Embryonic facial prominence (tissue), 1 donor: Measurements from ENCODE around the gene MRTFB.
"Not testable (repeated sequence)": the region's sequence is repeated elsewhere in the genome, so short reads cannot be mapped to it uniquely, and the experiment has no call there.

Experiments used
- DNase-seq: peaks from one replicate; pipeline ENCODE4 v3.0.0-alpha.2; 2016; ENCODE audit errors: extremely low spot score

Gene MRTFB

DNA sequence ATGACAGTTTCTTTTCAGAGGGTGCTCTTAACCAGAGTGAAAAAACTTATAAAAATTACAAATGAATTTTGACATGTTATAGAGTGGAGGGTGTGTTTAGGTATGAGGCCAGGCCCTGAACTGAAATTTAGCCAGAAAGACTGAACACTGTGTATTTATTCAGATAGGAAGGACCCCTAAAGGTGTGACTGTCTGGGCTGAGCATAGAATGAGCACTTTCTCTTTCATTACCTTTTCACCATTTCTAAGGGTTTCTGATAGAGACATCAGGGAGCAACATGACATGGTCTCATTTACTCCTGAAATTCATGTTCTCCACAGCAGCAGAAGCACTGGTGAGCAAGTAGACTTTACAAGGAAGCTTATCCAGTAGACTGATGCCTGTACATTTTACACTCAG, 32.9 kb downstream of the MRTFB start:
- DNase-seq: no peak

DNA sequence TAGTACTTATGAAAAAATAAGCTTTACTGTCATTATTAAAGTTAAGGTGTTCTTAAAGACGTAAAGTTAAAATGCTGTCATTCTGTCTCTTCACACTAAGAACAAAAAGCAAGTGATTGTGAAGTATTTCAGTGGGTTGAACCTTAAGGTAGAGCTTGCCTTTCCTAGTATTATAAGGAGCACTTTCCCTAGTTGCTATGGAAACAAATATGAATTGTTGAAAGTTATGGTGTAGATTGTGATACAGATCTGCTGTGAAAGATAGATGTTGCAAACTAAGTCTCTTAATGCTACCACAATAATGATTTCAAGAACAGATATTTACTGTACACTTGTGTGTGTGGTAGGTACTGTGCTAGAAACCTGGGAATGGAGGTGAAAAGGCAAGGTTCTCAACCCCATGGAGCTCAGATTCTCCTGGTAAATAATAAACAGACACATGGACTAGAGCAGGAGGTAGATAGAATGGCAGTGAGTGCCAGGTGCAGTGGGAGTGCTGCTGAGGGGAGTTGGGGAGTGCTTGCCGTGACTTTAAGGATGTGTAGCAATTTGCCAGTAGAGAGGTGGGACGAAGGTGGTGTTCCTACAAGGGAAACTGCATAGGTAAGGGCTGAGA, 34.7 kb downstream of the MRTFB start:
- DNase-seq: no peak

DNA sequence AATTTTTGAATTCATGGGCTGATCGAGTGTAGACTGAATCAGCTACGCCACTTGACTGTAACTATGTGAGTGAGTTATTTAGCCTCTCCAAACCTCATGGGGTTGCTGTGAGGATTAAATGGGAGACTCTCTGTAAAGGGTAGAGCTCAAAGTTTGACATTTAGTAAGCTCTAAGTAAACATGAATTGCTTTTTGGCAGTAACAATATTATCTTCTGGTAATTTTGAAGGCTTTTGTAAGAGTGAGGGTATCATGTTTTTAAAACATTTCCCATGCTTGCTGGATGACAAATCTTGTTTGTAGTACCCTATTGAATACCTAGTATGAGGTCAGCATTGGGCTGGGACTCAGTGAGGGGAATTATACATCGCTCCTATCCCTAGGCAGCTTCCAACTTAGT, 35.3 kb downstream of the MRTFB start:
- DNase-seq: no peak

GRCh38 chr16:14106961-14107360, 35.8 kb downstream of the MRTFB start:
- DNase-seq: no peak

DNA sequence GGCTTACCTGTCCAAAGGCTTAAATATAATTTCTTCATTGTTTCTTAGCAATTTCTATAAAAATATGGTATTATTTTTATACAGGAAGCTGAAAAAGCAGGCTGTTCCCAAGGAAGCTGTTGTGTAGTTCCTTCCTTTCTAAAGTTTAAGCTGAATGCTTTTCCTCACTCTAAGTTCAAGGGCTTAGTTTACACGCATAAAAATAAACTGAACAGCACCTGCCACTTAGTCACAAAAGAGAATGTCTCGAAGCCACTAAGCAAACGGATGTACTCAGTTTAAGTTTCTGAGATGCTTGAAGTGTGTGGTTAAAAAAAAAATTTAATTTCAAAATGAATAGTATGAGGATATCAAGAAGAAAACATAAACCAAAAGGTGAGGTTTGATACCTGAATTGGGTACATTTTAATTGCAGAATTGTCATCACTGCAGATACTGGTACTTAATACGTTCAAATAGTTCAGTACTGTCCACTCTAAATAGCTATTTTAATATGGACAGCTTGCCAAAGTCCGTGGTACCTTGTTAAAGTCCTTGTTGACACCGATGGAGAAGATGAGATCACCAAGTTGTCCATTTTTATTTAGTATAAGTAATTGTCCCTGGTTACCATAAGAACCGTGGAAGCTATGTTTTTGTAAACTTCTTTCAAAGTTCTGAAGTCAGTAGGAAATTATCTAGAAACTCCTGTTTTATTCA, 38.1 kb downstream of the MRTFB start:
- DNase-seq: no peak

DNA sequence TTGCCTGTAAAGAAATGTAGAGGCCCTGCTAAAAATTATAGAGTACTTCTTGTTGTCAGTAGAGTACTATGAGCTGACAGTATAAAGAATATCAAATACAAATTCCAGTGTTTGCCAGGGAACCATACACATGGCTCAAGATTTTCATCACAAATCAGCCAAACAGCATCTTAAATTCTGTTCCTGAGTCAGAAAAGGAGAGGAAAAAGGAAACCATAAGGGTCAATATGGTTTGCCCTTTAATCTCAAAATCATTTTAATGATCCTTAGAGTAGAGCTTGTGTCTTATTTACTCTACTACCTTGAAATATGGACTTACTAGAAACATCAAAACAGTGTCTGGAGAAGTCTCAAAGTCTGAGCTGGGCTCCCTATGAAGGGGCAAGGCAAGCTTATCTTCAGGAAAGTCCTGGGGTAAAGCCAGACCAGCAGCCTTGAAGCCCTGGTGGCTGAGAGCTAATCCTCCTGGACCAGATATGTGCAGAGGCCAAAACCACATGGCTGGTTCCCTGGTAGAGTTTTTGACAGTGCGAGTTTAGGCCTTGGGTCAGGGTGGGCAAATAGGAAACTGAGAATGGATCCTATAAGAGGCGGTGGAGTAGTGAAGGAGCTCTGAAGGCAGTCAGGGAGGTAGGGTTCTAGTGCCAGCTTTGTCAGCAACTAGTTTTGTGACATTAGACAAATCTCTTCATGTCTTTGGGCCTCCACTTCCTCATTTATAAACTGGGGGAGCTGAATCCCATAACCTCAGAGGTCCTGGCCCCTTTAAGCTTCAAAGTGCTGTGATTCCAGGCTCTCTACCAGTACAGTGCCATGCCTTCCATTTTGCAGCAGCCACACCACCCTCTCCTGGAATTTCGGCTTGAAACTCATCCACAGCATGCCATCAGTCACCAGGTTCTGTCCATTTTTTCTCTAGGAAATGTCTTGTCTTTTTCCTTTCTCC, 38.9 kb downstream of the MRTFB start:
- DNase-seq: no peak

DNA sequence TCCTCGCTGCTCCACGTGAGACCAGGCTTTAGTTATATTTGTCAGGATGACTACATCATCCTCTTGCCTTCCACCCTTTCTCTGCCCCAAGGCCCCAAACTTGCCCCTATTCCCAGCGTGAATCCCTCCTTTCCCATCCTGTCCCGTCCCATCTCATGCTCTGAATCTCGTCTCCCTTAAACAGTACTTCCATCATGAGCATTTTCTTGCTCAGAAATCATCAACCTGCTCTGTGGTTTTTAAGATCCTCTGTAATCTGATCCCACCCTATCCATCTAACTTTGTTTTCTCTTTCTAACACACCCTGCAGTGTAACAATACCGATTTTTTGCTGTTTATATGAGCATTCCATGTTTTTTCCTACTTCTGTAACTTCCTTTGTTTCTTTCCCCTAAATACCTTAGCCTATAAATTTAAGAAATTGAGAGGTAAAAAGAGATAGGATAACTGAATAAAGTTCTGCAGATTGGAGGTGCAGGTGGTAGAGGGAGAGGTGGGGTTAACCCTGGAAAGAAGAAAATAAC, 39.7 kb downstream of the MRTFB start:
- no peak for DNase-seq

- DNase-seq: no peak
Observed at GRCh38 chr16:14111713-14112538, 40.8 kb downstream of the MRTFB start.

- DNase-seq: no peak
Observed at GRCh38 chr16:14112539-14112856, 41.4 kb downstream of the MRTFB start.

DNA sequence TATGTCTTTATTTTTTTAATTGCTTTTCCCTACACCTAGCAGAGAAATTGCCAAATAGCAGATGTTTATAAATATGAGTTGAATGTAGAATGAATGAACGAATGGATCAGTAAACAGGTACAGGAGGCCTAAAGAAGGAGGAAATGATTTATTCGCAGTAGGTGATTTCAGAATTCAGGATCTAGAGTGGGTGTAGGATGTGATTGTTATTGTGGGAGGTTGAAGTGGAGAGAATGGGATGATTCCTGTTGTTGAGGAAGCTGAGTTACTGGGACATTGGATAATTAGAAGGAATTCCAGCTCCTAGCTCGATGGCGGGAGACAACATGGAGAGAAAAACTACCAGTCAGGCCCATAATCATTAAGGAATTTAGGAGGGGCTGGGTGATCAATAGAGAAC, 42.2 kb downstream of the MRTFB start:
- no peak for DNase-seq

DNA sequence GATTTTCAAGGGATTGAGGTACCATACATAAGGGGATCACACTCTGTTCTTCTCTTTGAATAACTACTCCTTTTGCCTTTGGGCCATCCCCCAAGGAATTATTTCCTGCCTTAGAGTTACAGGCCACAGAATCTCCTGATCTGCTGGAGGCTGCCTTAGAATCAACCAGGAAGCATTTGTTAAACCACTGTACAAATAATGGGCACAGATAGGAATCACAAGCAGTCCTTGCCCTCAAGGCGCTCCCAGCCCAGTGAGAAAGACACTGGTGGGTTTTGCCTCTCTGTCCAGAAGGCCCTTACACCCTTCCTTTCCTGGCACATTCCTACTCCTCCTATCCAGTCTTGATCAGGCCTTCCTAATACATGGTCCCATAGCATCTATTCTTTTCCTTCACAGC, 45.9 kb downstream of the MRTFB start:
- DNase-seq: no peak

DNA sequence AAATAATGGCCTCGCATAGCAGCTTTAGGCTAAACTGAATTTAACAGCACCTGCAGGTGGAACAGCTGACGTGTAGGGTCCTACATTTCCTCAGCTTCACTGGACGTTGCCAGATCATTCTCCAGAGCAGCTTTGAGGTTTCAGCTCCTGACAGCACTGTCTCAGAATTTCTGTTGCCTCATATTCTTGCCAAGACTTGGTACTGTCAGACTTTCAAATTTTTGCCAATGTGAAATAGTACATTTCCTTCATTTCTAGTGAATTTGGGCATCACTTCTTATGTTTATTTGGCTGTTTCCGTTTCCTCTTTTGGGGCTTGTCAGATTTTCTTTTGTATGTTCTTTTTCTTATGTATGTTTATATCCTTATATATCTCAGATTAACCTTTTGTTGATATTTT, 48.7 kb downstream of the MRTFB start:
- no peak for DNase-seq

DNA sequence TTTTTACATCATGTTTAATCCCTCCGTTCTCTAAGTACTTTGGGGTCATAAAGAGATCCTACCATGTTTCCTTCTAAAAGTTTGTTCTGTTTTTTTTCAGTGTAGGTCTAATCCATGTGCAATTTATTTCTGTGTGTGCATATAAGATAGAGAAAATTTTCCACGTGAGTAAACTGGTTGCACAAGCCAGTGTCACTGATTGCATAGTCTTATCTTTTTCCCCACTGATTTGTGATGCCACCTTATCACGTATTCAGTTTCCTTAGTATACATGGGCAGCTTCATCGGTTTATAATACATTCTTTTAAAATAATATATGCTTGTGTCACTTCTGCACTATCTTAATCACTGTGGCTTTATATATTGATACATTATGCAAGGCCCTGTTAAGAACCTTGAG, 49.2 kb downstream of the MRTFB start:
- DNase-seq: no peak

GRCh38 chr16:14121142-14121541, 50.0 kb downstream of the MRTFB start:
- DNase-seq: no peak

DNA sequence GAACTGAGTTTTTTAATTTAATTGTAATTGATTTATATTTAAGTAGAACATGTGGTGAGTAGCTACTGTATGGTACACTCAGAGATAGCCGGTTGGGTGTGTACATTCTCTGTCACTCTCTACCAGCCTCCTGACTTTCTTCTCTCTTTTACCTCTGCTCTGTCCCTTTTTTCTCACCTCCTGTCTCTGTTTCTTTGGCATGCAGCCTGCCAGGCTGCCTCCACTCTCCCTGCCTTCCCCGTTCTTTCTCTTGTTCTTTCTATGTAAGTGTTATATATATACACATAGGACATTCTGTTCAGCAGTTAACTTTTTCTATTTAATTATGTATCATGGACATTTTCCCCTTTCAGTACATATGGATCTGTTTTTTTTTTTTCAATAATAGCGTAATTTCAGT, 50.8 kb downstream of the MRTFB start:
- DNase-seq: no peak

DNA sequence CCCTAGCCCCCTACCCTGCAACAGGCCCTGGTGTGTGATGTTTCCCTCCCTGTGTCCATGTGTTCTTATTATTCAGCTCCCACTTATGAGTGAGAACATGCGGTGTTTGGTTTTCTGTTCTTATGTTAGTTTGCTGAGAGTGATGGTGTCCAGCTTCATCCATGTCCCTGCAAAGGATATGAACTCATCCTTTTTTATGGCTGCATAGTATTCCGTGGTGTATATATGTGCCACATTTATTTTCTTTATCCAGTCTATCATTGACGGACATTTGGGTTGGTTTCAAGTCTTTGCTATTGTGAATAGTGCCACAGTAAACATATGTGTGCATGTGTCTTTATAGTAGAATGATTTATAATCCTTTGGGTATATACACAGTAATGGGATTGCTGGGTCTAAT, 51.3 kb downstream of the MRTFB start:
- not testable (repeated sequence) for DNase-seq

- DNase-seq: no peak
Observed at GRCh38 chr16:14125000-14125681, 54.0 kb downstream of the MRTFB start.

GRCh38 chr16:14125708-14126107, 54.6 kb downstream of the MRTFB start:
- no peak for DNase-seq

GRCh38 chr16:14128097-14128496, 57.0 kb downstream of the MRTFB start:
- DNase-seq: no peak

DNA sequence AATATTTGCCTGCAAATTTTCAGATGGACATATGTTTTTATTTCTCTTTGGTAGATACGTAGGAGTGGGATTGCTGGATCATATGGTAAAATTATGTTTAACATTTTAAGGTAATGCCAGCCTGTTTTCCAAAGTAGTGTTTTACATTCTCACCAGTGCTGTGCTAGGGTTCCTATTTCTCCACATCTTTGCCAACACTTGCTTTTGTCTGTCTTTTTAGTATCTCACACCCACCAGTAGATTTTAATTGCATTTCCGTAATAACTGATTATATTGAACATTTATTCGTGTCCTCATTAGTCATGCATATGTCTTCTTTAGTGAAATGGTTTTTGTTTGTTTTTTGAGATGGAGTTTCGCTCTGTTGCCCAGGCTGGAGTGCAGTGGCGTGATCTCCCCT, 58.4 kb downstream of the MRTFB start:
- DNase-seq: no peak
